ENCODE results near the gene WNT7A.

WNT7A gene

GRCh38 chr3:13884851-13885703, 5.2 kb upstream of the WNT7A start:
- FAIRE-seq, result no peak

- FAIRE-seq, result no peak
Measured at GRCh38 chr3:13883681-13884080, 3.8 kb upstream of the WNT7A start.

GRCh38 chr3:13882876-13883275, 3.0 kb upstream of the WNT7A start:
- FAIRE-seq, result no peak

GRCh38 chr3:13881536-13882410, 1.9 kb upstream of the WNT7A start:
- no peak for FAIRE-seq

- FAIRE-seq, result no peak
Measured at GRCh38 chr3:13880811-13881156, 913 bp upstream of the WNT7A start.

GRCh38 chr3:13879102-13879945, 547 bp downstream of the WNT7A start:
- FAIRE-seq, result no peak

- no peak for FAIRE-seq
Measured at GRCh38 chr3:13878281-13879101, 1.4 kb downstream of the WNT7A start.

- no peak for FAIRE-seq
Measured at GRCh38 chr3:13877911-13878280, 2.0 kb downstream of the WNT7A start.

GRCh38 chr3:13876451-13877100, 3.3 kb downstream of the WNT7A start:
- FAIRE-seq, result no peak

- no peak for FAIRE-seq
Measured at GRCh38 chr3:13874891-13875290, 5.0 kb downstream of the WNT7A start.

GRCh38 chr3:13873818-13874217, 6.1 kb downstream of the WNT7A start:
- FAIRE-seq, result no peak

GRCh38 chr3:13872451-13872850, 7.4 kb downstream of the WNT7A start:
- no peak for FAIRE-seq

- FAIRE-seq, result no peak
Measured at GRCh38 chr3:13871791-13872190, 8.1 kb downstream of the WNT7A start.

- FAIRE-seq, result no peak
Measured at GRCh38 chr3:13870902-13871301, 9.0 kb downstream of the WNT7A start.

- no peak for FAIRE-seq
Measured at GRCh38 chr3:13869761-13870343, 10.0 kb downstream of the WNT7A start.

GRCh38 chr3:13868844-13869724, 10.8 kb downstream of the WNT7A start:
- FAIRE-seq, result no peak

GRCh38 chr3:13867732-13868131, 12.1 kb downstream of the WNT7A start:
- FAIRE-seq, result no peak

- no peak for FAIRE-seq
Measured at GRCh38 chr3:13866041-13866965, 13.6 kb downstream of the WNT7A start.

GRCh38 chr3:13865581-13865980, 14.3 kb downstream of the WNT7A start:
- FAIRE-seq, result no peak
